Omental fat pad (tissue), 4 donors: ENCODE measurements around the gene ZNF558. TPM values are rescaled to one million over a fixed set of nuclear protein-coding genes. Genes with fewer than 3 reads are reported as not detected.

Source experiments
- ATAC-seq: fragments of 150-250 bp; one replicate; pipeline ENCODE4 v1.9.1; 2016; ENCODE audit warnings: mild to moderate bottlenecking, moderate library complexity; ENCODE audit not compliant: low FRiP score
- DNase-seq: peaks from one replicate; pipeline ENCODE4 v3.0.0-alpha.2; 2019; ENCODE audit warnings: low spot score
- total RNA-seq, 4 donors: library from RNA; depleted of rRNA; stranded (reverse); fragments of >200 nt; gene quantifications; one replicate each; pipeline ENCODE4 v1.1.0, GENCODE V29; 2016
- TF ChIP-seq, protein P1 (sequence below), 3 donors: fragments of 450-650 bp; IDR thresholded peaks; one replicate each; pipeline ENCODE4 v1.5.1; 2016 to 2017; ENCODE audit warnings: antibody characterized with exemption in 3 of 3, mild to moderate bottlenecking in 3 of 3, moderate library complexity in 2 of 3

The ZNF558 gene
- total RNA-seq, 4 donors from 2014 or later = 16.1 to 34.8 (median 23.4) TPM

DNA sequence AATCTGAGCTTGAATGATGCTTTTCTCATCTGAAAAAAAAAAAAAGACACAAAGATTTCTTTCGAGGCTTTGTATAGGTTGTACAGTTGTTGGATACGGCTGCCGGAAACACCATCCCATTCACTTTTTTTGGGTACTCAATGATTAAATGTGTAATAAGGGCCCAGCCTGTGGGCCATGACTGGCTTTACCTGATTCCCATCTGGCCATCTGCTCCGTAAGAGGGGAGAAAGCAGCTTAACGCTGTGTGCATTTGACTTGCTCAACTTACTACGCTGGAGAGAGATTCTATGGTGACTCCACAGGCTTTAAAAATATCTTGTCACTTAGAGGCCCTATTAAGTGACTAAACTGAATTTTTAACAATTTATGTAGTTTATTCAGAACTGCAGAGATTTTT is 731 bp downstream of the ZNF558 start:
- no peak for ATAC-seq
- no peak for DNase-seq
- TF ChIP-seq, protein P1, sequence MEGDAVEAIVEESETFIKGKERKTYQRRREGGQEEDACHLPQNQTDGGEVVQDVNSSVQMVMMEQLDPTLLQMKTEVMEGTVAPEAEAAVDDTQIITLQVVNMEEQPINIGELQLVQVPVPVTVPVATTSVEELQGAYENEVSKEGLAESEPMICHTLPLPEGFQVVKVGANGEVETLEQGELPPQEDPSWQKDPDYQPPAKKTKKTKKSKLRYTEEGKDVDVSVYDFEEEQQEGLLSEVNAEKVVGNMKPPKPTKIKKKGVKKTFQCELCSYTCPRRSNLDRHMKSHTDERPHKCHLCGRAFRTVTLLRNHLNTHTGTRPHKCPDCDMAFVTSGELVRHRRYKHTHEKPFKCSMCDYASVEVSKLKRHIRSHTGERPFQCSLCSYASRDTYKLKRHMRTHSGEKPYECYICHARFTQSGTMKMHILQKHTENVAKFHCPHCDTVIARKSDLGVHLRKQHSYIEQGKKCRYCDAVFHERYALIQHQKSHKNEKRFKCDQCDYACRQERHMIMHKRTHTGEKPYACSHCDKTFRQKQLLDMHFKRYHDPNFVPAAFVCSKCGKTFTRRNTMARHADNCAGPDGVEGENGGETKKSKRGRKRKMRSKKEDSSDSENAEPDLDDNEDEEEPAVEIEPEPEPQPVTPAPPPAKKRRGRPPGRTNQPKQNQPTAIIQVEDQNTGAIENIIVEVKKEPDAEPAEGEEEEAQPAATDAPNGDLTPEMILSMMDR (IDR thresholded peaks at IDR 0.05) = no peak

DNA sequence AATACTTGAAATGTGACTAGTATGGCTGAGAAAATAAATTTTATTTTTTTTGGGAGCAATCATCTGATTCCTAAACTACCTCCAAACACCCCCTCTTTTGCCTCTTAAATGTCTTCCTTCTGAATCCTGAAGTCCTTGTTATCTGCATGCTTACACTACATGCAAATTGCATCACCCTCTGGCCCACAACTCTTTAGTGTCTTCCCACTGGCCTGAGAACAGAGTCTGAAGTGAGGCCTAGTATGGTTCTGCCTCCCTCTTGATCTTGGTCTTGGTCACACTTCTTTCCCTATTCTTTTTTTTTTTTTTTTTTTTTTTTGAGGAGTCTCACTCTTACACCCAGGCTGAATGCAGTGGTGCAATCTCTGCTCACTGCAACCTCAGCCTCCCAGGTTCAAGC is 4.8 kb downstream of the ZNF558 start:
- TF ChIP-seq, protein P1 (IDR thresholded peaks at IDR 0.05) = no peak
- no peak for ATAC-seq
- no peak for DNase-seq

DNA sequence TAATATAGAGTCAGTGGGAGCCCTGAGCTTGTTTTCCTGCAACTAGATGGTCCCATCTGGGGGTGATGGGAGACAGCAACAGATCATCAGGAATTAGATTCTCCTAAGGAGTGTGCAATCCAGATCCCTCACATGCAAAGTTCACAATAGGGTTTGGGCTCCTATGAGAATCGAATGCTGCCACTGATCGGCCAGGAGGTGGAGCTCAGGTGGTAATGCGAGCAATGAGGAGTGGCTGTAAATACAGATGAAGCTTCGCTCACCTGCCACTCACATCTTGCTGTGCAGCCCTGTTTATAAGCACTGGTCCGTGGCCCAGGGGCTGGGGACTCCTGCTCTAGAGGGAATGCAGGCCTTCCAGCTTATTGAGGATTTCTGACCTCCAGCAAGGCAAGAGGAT is 5.7 kb downstream of the ZNF558 start:
- no peak for DNase-seq
- no peak for ATAC-seq
- TF ChIP-seq, protein P1 (IDR thresholded peaks at IDR 0.05) = no peak

DNA sequence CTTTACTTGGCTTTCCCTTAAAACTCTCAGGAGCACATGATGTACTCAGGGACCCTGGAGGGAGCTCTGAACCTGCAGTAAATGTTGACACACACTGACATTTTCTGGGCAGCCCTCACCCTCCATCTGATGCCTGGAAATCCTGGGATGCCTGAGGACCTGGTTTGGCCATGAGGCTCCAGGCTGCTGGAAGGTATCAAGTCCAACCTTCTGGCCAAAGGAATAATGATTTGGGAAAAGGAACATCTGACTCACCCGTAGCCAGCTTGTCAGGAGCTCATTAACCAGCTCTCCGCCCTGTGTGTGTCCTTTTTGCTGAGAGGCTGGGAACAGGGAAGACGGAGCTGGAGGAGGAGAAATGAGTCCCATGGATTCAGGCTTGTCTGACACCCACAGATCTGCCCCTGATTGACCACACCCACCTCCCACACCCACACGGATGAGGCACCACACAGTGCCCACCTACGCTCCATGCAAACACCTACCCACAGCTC is 10.3 kb downstream of the ZNF558 start:
- no peak for DNase-seq
- TF ChIP-seq, protein P1 (IDR thresholded peaks at IDR 0.05) = no peak
- ATAC-seq = no peak

DNA sequence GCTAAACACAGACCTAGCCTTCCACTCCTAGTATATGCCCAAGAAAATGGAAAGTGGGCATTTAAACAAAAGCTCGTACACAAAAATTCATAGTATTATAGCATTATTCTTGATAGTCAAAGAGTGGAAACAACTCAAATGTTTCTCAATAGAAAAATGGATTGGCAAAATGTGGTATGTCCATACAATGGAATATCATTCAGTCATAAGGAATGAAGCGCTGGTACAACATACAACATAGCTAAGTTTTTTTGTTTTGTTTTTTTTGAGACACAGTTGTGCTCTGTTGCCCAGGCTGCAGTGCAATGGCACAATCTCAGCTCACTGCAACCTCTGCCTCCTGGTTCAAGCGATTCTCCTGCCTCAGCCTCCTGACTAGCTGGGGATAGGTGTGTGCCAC is 11.9 kb downstream of the ZNF558 start:
- DNase-seq (no peak), ATAC-seq (no peak)
- TF ChIP-seq, protein P1 (IDR thresholded peaks at IDR 0.05) = no peak

DNA sequence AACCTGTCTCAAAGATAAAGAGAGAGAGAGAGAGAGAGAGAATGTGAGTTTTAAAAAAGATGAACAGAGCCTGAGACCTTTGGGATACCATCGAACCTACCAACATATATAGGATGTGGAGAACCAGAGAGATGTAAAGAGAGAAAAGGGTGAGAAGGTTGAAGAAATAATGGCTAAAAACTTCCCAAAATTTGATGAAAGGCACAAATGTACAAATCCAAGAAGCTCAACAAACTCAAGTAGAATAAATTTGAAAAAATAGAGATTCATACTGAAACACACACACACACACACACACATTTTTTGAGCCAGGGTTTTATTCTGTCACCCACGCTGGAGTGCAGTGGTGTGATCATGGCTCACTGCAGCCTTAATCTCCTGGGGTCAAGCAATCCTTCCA is 16.3 kb downstream of the ZNF558 start:
- no peak for DNase-seq
- TF ChIP-seq, protein P1 (IDR thresholded peaks at IDR 0.05) = no peak
- no peak for ATAC-seq

DNA sequence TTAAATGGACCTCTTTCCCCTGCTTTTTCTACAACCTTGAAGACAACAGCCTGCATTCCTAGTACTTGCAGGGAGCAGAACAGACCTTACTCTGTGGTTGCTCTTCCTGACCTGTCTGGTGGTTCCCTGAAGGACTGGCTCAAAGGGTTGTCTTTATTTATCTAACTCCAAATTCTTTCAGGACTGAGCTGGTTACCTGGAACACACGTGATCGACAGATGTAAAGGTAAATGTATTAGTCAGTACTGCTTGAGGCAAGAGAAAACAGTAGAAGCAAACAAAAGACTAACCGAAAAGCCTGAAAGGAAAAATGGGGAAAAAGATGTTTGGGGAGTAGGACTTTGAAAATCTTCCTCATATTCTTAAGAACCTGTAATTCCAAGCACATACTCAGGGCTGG is 17.9 kb downstream of the ZNF558 start:
- ATAC-seq (no peak), DNase-seq (no peak)
- TF ChIP-seq, protein P1 (IDR thresholded peaks at IDR 0.05) = no peak
